Effector memory CD8-positive, alpha-beta T cell (primary cell): ENCODE results near the gene LRRC8B.
A peak's percentile ranks its signal among the peaks of the same experiment; 100 is the strongest.
"Not testable (repeated sequence)": the region's sequence is repeated elsewhere in the genome, so short reads cannot be mapped to it uniquely, and the experiment has no call there.

ENCODE experiments used
- ATAC-seq: fragments of 150-1000 bp; cut with Tn5 transposase; replicated peaks from 2 replicates; pipeline ENCODE4 v1.10.0; 2021; ENCODE audit warnings: mild to moderate bottlenecking, moderate library complexity
- DNase-seq, 3 experiments: peaks; one replicate each; pipeline ENCODE4 v3.0.0; 2021
- H3K27ac Mint-ChIP-seq, 2 donors: one replicate each; pipeline ENCODE4 v1.8.0; 2022; ENCODE audit warnings: mild to moderate bottlenecking in 2 of 2, mixed read lengths in 2 of 2, moderate library complexity in 2 of 2
- H3K27me3 Mint-ChIP-seq, 2 donors: one replicate each; pipeline ENCODE4 v1.8.0; 2022; ENCODE audit warnings: mixed read lengths in 2 of 2
- H3K36me3 Mint-ChIP-seq: one replicate; pipeline ENCODE4 v1.8.0; 2022; ENCODE audit warnings: mild to moderate bottlenecking, moderate library complexity, mixed read lengths; ENCODE audit not compliant: insufficient read depth
- H3K4me1 Mint-ChIP-seq, 2 donors: one replicate each; pipeline ENCODE4 v1.8.0; 2022; ENCODE audit warnings: low read depth in 2 of 2, mixed read lengths in 2 of 2
- H3K4me3 Mint-ChIP-seq, 2 donors: one replicate each; pipeline ENCODE4 v1.8.0; 2022; ENCODE audit warnings: mild to moderate bottlenecking in 2 of 2, mixed read lengths in 2 of 2, moderate library complexity in 2 of 2
- H3K9me3 Mint-ChIP-seq, 2 donors: one replicate each; pipeline ENCODE4 v1.8.0; 2022; ENCODE audit warnings: mixed read lengths in 2 of 2

The LRRC8B gene

GRCh38 chr1:89615676-89616598 is 91.3 kb downstream of the LRRC8B start:
- Mint-ChIP-seq H3K27ac (no peak overlapping the region), H3K27me3 (no peaks in the 10 kb centered on the region), H3K36me3 (peaks cover under 1% of the 10 kb centered on the region), H3K9me3 (no peaks in the 10 kb centered on the region), H3K4me3 (no peak overlapping the region), H3K4me1 (peaks cover 17 to 40% of the 10 kb centered on the region in 2 donors)
- ATAC-seq (peak; percentile 24), DNase-seq (no peak)

GRCh38 chr1:89616844-89617627 is 92.4 kb downstream of the LRRC8B start:
- H3K27me3 Mint-ChIP-seq, result no peaks in the 10 kb centered on the region
- no peak for DNase-seq
- no peaks in the 10 kb centered on the region for H3K36me3 Mint-ChIP-seq
- no peak overlapping the region for H3K27ac Mint-ChIP-seq
- ATAC-seq, result no peak
- no peak overlapping the region for H3K4me3 Mint-ChIP-seq
- H3K9me3 Mint-ChIP-seq, result no peaks in the 10 kb centered on the region
- H3K4me1 Mint-ChIP-seq, result peaks cover 13 to 32% of the 10 kb centered on the region in 2 donors

GRCh38 chr1:89620664-89621063 is 96.0 kb downstream of the LRRC8B start:
- peak overlapping the region in 1 of 2 donors; percentile 7 for H3K4me3 Mint-ChIP-seq
- ATAC-seq (no peak), DNase-seq (no peak)
- H3K9me3 Mint-ChIP-seq, result no peaks in the 10 kb centered on the region
- peaks cover 3% of the 10 kb centered on the region for H3K36me3 Mint-ChIP-seq
- H3K4me1 Mint-ChIP-seq, result peaks cover 7 to 22% of the 10 kb centered on the region in 2 donors
- no peak overlapping the region for H3K27ac Mint-ChIP-seq
- no peaks in the 10 kb centered on the region for H3K27me3 Mint-ChIP-seq

GRCh38 chr1:89622895-89623294 is 98.3 kb downstream of the LRRC8B start:
- Mint-ChIP-seq H3K27ac (peak overlapping the region in 1 of 2 donors; percentile 57), H3K36me3 (peaks cover 8% of the 10 kb centered on the region)

GRCh38 chr1:89624314-89624713 is 99.7 kb downstream of the LRRC8B start:
- no peak for ATAC-seq
- H3K9me3 Mint-ChIP-seq, result no peaks in the 10 kb centered on the region
- no peak overlapping the region for H3K4me3 Mint-ChIP-seq
- H3K27me3 Mint-ChIP-seq, result no peaks in the 10 kb centered on the region
- H3K27ac Mint-ChIP-seq, result no peak overlapping the region
- DNase-seq, result no peak
- H3K4me1 Mint-ChIP-seq, result peaks cover 17 to 31% of the 10 kb centered on the region in 2 donors
- H3K36me3 Mint-ChIP-seq, result peaks cover 8% of the 10 kb centered on the region

More at GRCh38 chr1:89622895-89623294, 98.3 kb downstream of the LRRC8B start:
- no peak overlapping the region for H3K4me3 Mint-ChIP-seq
- DNase-seq, result no peak
- peaks cover 7 to 23% of the 10 kb centered on the region in 2 donors for H3K4me1 Mint-ChIP-seq
- no peaks in the 10 kb centered on the region for H3K27me3 Mint-ChIP-seq
- ATAC-seq, result peak; percentile 65
- no peaks in the 10 kb centered on the region for H3K9me3 Mint-ChIP-seq

GRCh38 chr1:89624715-89625323 is 100.2 kb downstream of the LRRC8B start:
- ATAC-seq (no peak), DNase-seq (no peak)
- Mint-ChIP-seq H3K9me3 (no peaks in the 10 kb centered on the region), H3K4me1 (peaks cover 19 to 35% of the 10 kb centered on the region in 2 donors), H3K36me3 (peaks cover 8% of the 10 kb centered on the region), H3K27ac (no peak overlapping the region), H3K4me3 (no peak overlapping the region), H3K27me3 (no peaks in the 10 kb centered on the region)

GRCh38 chr1:89627596-89627962 is 103.0 kb downstream of the LRRC8B start:
- Mint-ChIP-seq H3K4me1 (peaks cover 34 to 54% of the 10 kb centered on the region in 2 donors), H3K4me3 (no peak overlapping the region), H3K27ac (peak overlapping the region in 1 of 2 donors; percentile 70), H3K9me3 (no peaks in the 10 kb centered on the region), H3K36me3 (peaks cover 19% of the 10 kb centered on the region), H3K27me3 (no peaks in the 10 kb centered on the region)
- ATAC-seq (no peak), DNase-seq (no peak)

GRCh38 chr1:89629146-89629545 is 104.5 kb downstream of the LRRC8B start:
- Mint-ChIP-seq H3K4me1 (peaks cover 40 to 52% of the 10 kb centered on the region in 2 donors), H3K27ac (peak overlapping the region; percentile 70 to 85), H3K27me3 (no peaks in the 10 kb centered on the region), H3K36me3 (peaks cover 32% of the 10 kb centered on the region), H3K4me3 (peak overlapping the region; percentile 37 to 39), H3K9me3 (no peaks in the 10 kb centered on the region)
- no peak for DNase-seq
- ATAC-seq, result no peak

GRCh38 chr1:89629600-89629999 is 105.0 kb downstream of the LRRC8B start:
- Mint-ChIP-seq H3K27ac (peak overlapping the region; percentile 70 to 85), H3K36me3 (peaks cover 33% of the 10 kb centered on the region), H3K4me3 (peak overlapping the region; percentile 37 to 39), H3K4me1 (peaks cover 43 to 56% of the 10 kb centered on the region in 2 donors)
- ATAC-seq, H3K27me3 Mint-ChIP-seq, DNase-seq, H3K9me3 Mint-ChIP-seq: not testable (repeated sequence)

- no peak for DNase-seq
- H3K9me3 Mint-ChIP-seq, result no peaks in the 10 kb centered on the region
- peaks cover 33% of the 10 kb centered on the region for H3K36me3 Mint-ChIP-seq
- peak overlapping the region; percentile 37 to 39 for H3K4me3 Mint-ChIP-seq
- H3K27me3 Mint-ChIP-seq, result no peaks in the 10 kb centered on the region
- H3K4me1 Mint-ChIP-seq, result peaks cover 45 to 59% of the 10 kb centered on the region in 2 donors
- peak overlapping the region; percentile 70 to 85 for H3K27ac Mint-ChIP-seq
- ATAC-seq, result no peak
Measured at GRCh38 chr1:89630048-89630447, 105.4 kb downstream of the LRRC8B start.

- Mint-ChIP-seq H3K27ac (peak overlapping the region; percentile 94 to 99), H3K4me1 (peaks cover 50 to 70% of the 10 kb centered on the region in 2 donors), H3K4me3 (peak overlapping the region; percentile 85 to 95), H3K9me3 (no peaks in the 10 kb centered on the region), H3K27me3 (no peaks in the 10 kb centered on the region), H3K36me3 (peaks cover 33% of the 10 kb centered on the region)
- ATAC-seq (no peak), DNase-seq (no peak)
Measured at GRCh38 chr1:89631816-89632656, 107.4 kb downstream of the LRRC8B start.

GRCh38 chr1:89632657-89633247 is 108.1 kb downstream of the LRRC8B start, which contains the start of gene LRRC8C:
Gene LRRC8C (plus strand): TSS chr1:89633120. CDS start chr1:89686474, 53,354 bp downstream.
- Mint-ChIP-seq H3K36me3 (peaks cover 33% of the 10 kb centered on the region), H3K27ac (peak within 1 kb of the TSS; percentile 94 to 99), H3K4me3 (peak within 1 kb of the TSS; percentile 85 to 95), H3K4me1 (peaks cover 55 to 76% of the 10 kb centered on the region in 2 donors), H3K27me3 (no peaks in the 10 kb centered on the region), H3K9me3 (no peaks in the 10 kb centered on the region)
- ATAC-seq (peak; percentile 80), DNase-seq (peak; percentile 84 to 92 (median 88))
